Chondrocyte (in vitro differentiated cells): ENCODE results near the gene UNCX. TPM values are rescaled to one million over a fixed set of nuclear protein-coding genes. Genes with fewer than 3 reads are reported as not detected.
"Not testable (repeated sequence)": the region's sequence is repeated elsewhere in the genome, so short reads cannot be mapped to it uniquely, and the experiment has no call there.

Source experiments
- DNase-seq: peaks from one replicate; pipeline ENCODE4 v3.0.0; 2021; ENCODE audit warnings: mixed read lengths, low spot score
- H3K27ac Mint-ChIP-seq: one replicate; pipeline ENCODE4 v1.8.0; 2021; ENCODE audit warnings: mild to moderate bottlenecking, moderate library complexity, mixed read lengths; ENCODE audit not compliant: unreplicated experiment
- H3K27me3 Mint-ChIP-seq: 2 replicates; pipeline ENCODE4 v1.8.0; 2021; ENCODE audit warnings: low read depth, mixed read lengths
- H3K36me3 Mint-ChIP-seq: 2 replicates; pipeline ENCODE4 v1.8.0; 2021; ENCODE audit warnings: low read depth, mixed read lengths
- H3K4me1 Mint-ChIP-seq: 2 replicates; pipeline ENCODE4 v1.8.0; 2021; ENCODE audit warnings: low read depth, mild to moderate bottlenecking, mixed read lengths
- H3K4me3 Mint-ChIP-seq: one replicate; pipeline ENCODE4 v1.8.0; 2021; ENCODE audit warnings: mild to moderate bottlenecking, moderate library complexity, mixed read lengths; ENCODE audit not compliant: unreplicated experiment
- H3K9me3 Mint-ChIP-seq: 2 replicates; pipeline ENCODE4 v1.8.0; 2021; ENCODE audit warnings: low read depth, mixed read lengths
- total RNA-seq: library from RNA; stranded (reverse); gene quantifications from 3 replicates; pipeline ENCODE4 v1.2.1, GENCODE V29; 2021
- TF ChIP-seq, protein P1 (sequence below): fragments of 200-600 bp; sonication (generic); IDR thresholded peaks from 2 replicates; pipeline ENCODE4 v1.5.0; 2021; ENCODE audit warnings: antibody characterized with exemption, mild to moderate bottlenecking, moderate library complexity

The UNCX gene
- total RNA-seq, 1 donor from 2014 or later = not detected

DNA sequence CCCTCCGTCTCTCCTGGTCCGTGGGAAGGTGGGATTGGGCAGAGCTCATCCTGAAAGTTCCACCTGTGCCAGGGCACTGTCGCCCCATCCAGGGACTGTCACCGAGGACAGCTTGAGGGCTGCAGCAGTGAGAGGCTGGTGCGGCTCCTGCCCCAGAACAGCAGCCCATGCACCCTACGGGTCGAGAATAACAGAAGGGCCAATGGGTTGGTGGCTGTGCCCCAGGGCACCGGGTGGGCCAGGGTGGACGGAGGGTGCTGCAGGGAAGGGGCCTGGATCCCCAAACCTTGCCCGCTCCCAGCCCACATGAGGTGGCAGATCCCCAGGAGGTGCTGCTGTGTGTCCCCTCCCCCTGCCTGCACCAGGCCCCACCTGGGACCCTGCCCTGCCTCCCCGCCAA lies 23.9 kb downstream of the UNCX start:
- Mint-ChIP-seq H3K9me3 (no peaks in the 10 kb centered on the region), H3K4me1 (no peaks in the 10 kb centered on the region), H3K27ac (no peak overlapping the region), H3K36me3 (no peaks in the 10 kb centered on the region), H3K4me3 (no peak overlapping the region), H3K27me3 (peaks cover 33% of the 10 kb centered on the region)
- TF ChIP-seq, protein P1, sequence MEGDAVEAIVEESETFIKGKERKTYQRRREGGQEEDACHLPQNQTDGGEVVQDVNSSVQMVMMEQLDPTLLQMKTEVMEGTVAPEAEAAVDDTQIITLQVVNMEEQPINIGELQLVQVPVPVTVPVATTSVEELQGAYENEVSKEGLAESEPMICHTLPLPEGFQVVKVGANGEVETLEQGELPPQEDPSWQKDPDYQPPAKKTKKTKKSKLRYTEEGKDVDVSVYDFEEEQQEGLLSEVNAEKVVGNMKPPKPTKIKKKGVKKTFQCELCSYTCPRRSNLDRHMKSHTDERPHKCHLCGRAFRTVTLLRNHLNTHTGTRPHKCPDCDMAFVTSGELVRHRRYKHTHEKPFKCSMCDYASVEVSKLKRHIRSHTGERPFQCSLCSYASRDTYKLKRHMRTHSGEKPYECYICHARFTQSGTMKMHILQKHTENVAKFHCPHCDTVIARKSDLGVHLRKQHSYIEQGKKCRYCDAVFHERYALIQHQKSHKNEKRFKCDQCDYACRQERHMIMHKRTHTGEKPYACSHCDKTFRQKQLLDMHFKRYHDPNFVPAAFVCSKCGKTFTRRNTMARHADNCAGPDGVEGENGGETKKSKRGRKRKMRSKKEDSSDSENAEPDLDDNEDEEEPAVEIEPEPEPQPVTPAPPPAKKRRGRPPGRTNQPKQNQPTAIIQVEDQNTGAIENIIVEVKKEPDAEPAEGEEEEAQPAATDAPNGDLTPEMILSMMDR = no peak
- no peak for DNase-seq

DNA sequence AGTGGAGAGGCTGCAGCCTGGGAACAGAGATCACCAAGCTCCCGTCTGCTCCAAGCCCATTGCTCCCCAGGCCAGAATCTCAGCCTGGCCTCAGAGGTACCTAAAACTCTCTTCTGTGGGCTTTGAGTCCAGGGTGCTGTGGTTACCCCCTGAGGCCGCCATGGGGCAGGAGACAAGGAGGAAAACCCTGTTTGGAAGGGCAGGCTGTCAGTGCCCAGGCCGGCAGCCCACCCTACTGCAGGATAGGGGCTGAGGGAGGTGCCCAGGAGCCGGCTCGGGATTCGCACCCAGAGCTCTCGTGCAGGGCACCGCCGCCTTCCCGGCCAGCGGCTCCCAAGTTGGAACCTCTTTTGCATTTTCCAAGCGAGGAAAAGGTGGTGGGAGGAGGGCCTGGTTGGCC lies 24.5 kb downstream of the UNCX start:
- H3K27me3 Mint-ChIP-seq = peaks cover 33% of the 10 kb centered on the region
- H3K9me3 Mint-ChIP-seq = no peaks in the 10 kb centered on the region
- no peak overlapping the region for H3K27ac Mint-ChIP-seq
- H3K4me1 Mint-ChIP-seq = no peaks in the 10 kb centered on the region
- H3K36me3 Mint-ChIP-seq = no peaks in the 10 kb centered on the region
- no peak overlapping the region for H3K4me3 Mint-ChIP-seq
- TF ChIP-seq, protein P1 = no peak
- DNase-seq = peak; percentile 71

DNA sequence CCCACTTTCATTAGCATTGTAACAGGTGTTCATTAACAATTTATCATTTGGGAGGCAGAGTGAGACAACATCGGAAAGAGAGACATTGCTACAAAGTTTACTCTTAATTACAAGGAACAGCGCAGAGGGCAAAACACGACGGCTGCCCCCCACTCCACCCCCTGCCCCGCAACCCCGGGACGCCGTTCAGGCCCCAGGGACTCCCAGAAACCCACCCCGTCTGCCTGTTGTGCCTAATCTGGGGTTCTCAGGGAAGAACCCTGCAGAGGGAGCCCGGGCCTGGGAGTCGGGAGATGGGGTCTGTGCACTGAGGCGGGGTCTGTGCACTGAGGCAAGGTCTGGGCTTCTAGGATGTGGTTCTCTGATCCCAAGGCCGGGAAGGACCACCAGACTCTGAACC lies 25.2 kb downstream of the UNCX start:
- H3K4me1 Mint-ChIP-seq = no peaks in the 10 kb centered on the region
- peaks cover 33% of the 10 kb centered on the region for H3K27me3 Mint-ChIP-seq
- TF ChIP-seq, protein P1 = no peak
- no peak overlapping the region for H3K27ac Mint-ChIP-seq
- H3K36me3 Mint-ChIP-seq = no peaks in the 10 kb centered on the region
- DNase-seq = peak; percentile 63
- no peak overlapping the region for H3K4me3 Mint-ChIP-seq
- H3K9me3 Mint-ChIP-seq = no peaks in the 10 kb centered on the region

DNA sequence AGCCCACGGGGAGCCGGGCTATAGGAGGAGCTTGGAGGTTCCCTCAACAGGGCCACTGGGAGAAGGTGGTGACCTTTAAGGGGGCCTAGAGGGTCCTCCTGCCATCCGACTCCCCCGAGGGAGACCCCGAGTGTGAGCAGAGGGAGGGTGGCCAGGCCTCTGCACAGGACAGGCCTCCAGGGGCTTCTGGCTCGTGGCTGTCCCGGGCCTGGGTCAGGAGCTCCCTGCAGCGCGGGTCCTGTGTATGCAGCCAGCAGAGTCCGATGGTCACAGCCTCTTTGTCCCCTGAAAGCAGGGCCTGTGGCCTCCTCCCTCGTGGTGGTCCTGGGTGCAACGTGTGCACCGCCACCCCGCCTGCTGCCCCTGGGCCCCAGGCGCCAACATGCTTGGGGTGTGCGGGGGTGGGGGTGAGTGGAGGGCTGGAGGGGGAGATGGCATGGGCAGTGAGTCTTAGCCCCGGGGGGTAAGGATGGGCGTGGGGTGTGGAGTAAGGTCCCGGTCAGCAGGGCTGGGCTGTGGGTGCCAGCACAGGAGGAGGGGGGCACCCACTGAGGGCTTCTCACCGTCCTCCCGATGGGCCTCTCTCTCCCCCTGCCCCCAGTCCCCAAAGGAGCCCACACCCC lies 27.1 kb downstream of the UNCX start:
- H3K4me1 Mint-ChIP-seq = no peaks in the 10 kb centered on the region
- H3K36me3 Mint-ChIP-seq = no peaks in the 10 kb centered on the region
- DNase-seq = peak; percentile 87
- no peak overlapping the region for H3K27ac Mint-ChIP-seq
- H3K27me3 Mint-ChIP-seq = peaks cover 29% of the 10 kb centered on the region
- TF ChIP-seq, protein P1 = no peak
- no peaks in the 10 kb centered on the region for H3K9me3 Mint-ChIP-seq
- no peak overlapping the region for H3K4me3 Mint-ChIP-seq

DNA sequence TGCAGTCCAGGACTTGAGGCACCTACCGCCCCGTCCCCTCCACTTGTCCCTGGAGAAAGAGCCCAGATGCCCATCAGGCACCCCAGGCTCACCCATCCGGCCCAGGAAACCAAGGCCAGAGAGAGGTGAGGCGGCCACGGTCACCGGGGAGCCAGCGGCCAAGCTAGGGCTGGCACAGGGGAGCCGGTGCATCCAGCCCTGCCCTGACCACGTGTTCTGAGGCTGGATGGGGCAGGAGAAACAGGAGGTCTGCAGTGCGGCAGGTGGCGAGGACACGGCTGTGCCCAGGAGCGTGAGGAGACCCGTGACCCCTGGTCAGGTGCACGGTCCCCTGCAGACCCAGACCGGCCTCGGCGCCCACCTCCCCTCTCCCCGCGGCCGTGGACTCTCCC lies 27.6 kb downstream of the UNCX start:
- DNase-seq = no peak
- no peak overlapping the region for H3K4me3 Mint-ChIP-seq
- no peaks in the 10 kb centered on the region for H3K36me3 Mint-ChIP-seq
- H3K4me1 Mint-ChIP-seq = no peaks in the 10 kb centered on the region
- peaks cover 31% of the 10 kb centered on the region for H3K27me3 Mint-ChIP-seq
- H3K9me3 Mint-ChIP-seq = no peaks in the 10 kb centered on the region
- H3K27ac Mint-ChIP-seq = no peak overlapping the region
- TF ChIP-seq, protein P1 = no peak

DNA sequence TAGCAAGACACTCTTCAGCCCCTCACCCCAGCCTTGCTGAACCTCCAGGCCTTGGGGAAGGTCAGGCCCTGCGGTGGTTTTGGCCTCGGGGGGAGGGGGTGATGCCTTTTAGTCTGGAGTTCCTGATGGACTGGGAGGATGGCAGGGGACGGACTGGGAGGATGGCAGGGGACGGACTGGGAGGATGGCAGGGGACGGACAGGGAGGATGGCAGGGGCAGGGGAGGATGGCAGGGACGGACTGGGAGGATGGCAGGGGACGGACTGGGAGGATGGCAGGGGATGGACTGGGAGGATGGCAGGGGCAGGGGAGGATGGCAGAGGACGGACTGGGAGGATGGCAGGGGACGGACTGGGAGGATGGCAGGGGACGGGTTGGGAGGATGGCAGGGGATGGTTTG lies 28.4 kb downstream of the UNCX start:
- not testable (repeated sequence) for H3K9me3 Mint-ChIP-seq, H3K27ac Mint-ChIP-seq, H3K4me3 Mint-ChIP-seq, H3K4me1 Mint-ChIP-seq, H3K36me3 Mint-ChIP-seq
- DNase-seq = peak; percentile 52
- H3K27me3 Mint-ChIP-seq = peaks cover 32% of the 10 kb centered on the region
